Liver (tissue), 3 donors: ENCODE data around the gene AP1S3.

Experiments used
- EGR1 ChIP-seq, 2 donors: IDR thresholded peaks; 2 replicates each; pipeline ENCODE4 v1.6.1; 2016 to 2018; ENCODE audit warnings: antibody characterized with exemption in 2 of 2, low read depth in 2 of 2
- FOXA1 ChIP-seq: IDR thresholded peaks from 2 replicates; pipeline ENCODE4 v1.6.1; 2016; ENCODE audit warnings: antibody characterized with exemption
- GABPA ChIP-seq, 2 donors: IDR thresholded peaks in 1 of 2; conservative IDR thresholded peaks in 1 of 2; 2 replicates each; pipeline ENCODE4 v1.6.1; 2016; ENCODE audit warnings: antibody characterized with exemption in 2 of 2, mild to moderate bottlenecking in 1 of 2, moderate library complexity in 1 of 2
- HNF4A ChIP-seq, 2 donors: conservative IDR thresholded peaks; 2 replicates each; pipeline ENCODE4 v1.6.1; 2016; ENCODE audit warnings: antibody characterized with exemption in 2 of 2, mild to moderate bottlenecking in 2 of 2
- JUND ChIP-seq, 2 donors: IDR thresholded peaks; 2 replicates each; pipeline ENCODE4 v1.6.1; 2016; ENCODE audit warnings: antibody characterized with exemption in 2 of 2
- RAD21 ChIP-seq, 2 donors: IDR thresholded peaks; 2 replicates each; pipeline ENCODE4 v1.6.1; 2016; ENCODE audit warnings: antibody characterized with exemption in 2 of 2, mild to moderate bottlenecking in 2 of 2
- RXRA ChIP-seq, 2 donors: IDR thresholded peaks; 2 replicates each; pipeline ENCODE4 v1.6.1; 2017 to 2018; ENCODE audit warnings: antibody characterized with exemption in 2 of 2, mild to moderate bottlenecking in 1 of 2
- TAF1 ChIP-seq: conservative IDR thresholded peaks from 2 replicates; pipeline ENCODE4 v1.6.1; 2016; ENCODE audit warnings: antibody characterized with exemption, mild to moderate bottlenecking
- YY1 ChIP-seq: IDR thresholded peaks from 2 replicates; pipeline ENCODE4 v1.6.1; 2016; ENCODE audit warnings: antibody characterized with exemption, mild to moderate bottlenecking
- TF ChIP-seq, protein P1 (sequence below): IDR thresholded peaks from 2 replicates; pipeline ENCODE4 v1.6.1; 2016; ENCODE audit warnings: antibody characterized with exemption, mild to moderate bottlenecking
- TF ChIP-seq, protein P2 (sequence below): fragments of 150-350 bp; IDR thresholded peaks from 2 replicates; pipeline ENCODE4 v1.5.1; 2017; ENCODE audit warnings: improper control_type of control experiment, low read depth, low read length; ENCODE audit not compliant: missing input control
- TF ChIP-seq, protein P3 (sequence below): IDR thresholded peaks from 2 replicates; pipeline ENCODE4 v1.6.1; 2016; ENCODE audit warnings: antibody characterized with exemption
- TF ChIP-seq, protein P4 (sequence below): IDR thresholded peaks from 2 replicates; pipeline ENCODE4 v1.6.1; 2016; ENCODE audit warnings: antibody characterized with exemption
- donor health status: healthy.
- donor health status: healthy.

DNA sequence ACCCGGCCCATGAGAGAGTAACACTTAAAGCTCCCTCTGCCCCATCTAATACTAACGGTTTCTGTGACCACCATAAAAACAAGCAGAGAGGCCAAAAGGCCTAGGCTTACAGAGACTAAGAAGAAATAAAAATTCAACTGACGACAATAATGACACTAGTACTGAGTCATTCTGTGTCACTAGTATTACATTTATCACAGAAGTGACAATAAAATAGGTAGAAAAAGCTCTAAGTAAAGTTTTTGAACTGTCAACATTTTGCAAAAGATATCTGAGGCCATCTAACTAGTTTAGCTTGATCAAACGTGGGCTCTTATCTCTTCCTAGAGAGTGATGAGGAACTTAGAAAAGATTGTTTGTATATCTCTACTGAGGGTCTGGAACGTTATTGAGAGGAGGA, 35.6 kb downstream of the AP1S3 start:
- TF ChIP-seq TAF1 (no peak), RXRA (IDR thresholded peaks at IDR 0.05) (no peak), RAD21 (IDR thresholded peaks at IDR 0.05) (no peak), FOXA1 (no peak), GABPA (IDR thresholded peaks at IDR 0.05 in 1 of 2, conservative IDR thresholded peaks at IDR 0.05 in 1 of 2) (no peak), YY1 (no peak), EGR1 (IDR thresholded peaks at IDR 0.05; ENCODE audit: low read depth in 2 of 2) (no peak), HNF4A (conservative IDR thresholded peaks at IDR 0.05) (no peak), JUND (IDR thresholded peaks at IDR 0.05) (no peak)
- TF ChIP-seq, protein P1, sequence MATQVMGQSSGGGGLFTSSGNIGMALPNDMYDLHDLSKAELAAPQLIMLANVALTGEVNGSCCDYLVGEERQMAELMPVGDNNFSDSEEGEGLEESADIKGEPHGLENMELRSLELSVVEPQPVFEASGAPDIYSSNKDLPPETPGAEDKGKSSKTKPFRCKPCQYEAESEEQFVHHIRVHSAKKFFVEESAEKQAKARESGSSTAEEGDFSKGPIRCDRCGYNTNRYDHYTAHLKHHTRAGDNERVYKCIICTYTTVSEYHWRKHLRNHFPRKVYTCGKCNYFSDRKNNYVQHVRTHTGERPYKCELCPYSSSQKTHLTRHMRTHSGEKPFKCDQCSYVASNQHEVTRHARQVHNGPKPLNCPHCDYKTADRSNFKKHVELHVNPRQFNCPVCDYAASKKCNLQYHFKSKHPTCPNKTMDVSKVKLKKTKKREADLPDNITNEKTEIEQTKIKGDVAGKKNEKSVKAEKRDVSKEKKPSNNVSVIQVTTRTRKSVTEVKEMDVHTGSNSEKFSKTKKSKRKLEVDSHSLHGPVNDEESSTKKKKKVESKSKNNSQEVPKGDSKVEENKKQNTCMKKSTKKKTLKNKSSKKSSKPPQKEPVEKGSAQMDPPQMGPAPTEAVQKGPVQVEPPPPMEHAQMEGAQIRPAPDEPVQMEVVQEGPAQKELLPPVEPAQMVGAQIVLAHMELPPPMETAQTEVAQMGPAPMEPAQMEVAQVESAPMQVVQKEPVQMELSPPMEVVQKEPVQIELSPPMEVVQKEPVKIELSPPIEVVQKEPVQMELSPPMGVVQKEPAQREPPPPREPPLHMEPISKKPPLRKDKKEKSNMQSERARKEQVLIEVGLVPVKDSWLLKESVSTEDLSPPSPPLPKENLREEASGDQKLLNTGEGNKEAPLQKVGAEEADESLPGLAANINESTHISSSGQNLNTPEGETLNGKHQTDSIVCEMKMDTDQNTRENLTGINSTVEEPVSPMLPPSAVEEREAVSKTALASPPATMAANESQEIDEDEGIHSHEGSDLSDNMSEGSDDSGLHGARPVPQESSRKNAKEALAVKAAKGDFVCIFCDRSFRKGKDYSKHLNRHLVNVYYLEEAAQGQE: no peak
- TF ChIP-seq, protein P2, sequence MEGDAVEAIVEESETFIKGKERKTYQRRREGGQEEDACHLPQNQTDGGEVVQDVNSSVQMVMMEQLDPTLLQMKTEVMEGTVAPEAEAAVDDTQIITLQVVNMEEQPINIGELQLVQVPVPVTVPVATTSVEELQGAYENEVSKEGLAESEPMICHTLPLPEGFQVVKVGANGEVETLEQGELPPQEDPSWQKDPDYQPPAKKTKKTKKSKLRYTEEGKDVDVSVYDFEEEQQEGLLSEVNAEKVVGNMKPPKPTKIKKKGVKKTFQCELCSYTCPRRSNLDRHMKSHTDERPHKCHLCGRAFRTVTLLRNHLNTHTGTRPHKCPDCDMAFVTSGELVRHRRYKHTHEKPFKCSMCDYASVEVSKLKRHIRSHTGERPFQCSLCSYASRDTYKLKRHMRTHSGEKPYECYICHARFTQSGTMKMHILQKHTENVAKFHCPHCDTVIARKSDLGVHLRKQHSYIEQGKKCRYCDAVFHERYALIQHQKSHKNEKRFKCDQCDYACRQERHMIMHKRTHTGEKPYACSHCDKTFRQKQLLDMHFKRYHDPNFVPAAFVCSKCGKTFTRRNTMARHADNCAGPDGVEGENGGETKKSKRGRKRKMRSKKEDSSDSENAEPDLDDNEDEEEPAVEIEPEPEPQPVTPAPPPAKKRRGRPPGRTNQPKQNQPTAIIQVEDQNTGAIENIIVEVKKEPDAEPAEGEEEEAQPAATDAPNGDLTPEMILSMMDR: no peak
- TF ChIP-seq, protein P3, sequence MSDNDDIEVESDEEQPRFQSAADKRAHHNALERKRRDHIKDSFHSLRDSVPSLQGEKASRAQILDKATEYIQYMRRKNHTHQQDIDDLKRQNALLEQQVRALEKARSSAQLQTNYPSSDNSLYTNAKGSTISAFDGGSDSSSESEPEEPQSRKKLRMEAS: no peak
- TF ChIP-seq, protein P4, sequence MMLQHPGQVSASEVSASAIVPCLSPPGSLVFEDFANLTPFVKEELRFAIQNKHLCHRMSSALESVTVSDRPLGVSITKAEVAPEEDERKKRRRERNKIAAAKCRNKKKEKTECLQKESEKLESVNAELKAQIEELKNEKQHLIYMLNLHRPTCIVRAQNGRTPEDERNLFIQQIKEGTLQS: no peak
